HG03432 (cell line): ENCODE data around the gene HSD17B8.
A peak's percentile ranks its signal among the peaks of the same experiment; 100 is the strongest.

Experiments
- ATAC-seq: cut with Tn5 transposase; IDR thresholded peaks from one replicate; pipeline ENCODE4 v1.9.1; 2021; ENCODE audit warnings: mild to moderate bottlenecking, moderate library complexity; ENCODE audit not compliant: unreplicated experiment

Gene HSD17B8

GRCh38 chr6:33190504-33191107 is 13.8 kb upstream of the HSD17B8 start:
- no peak for ATAC-seq

GRCh38 chr6:33191383-33192104 is 12.9 kb upstream of the HSD17B8 start:
- ATAC-seq = no peak

GRCh38 chr6:33192105-33192646 is 12.3 kb upstream of the HSD17B8 start, which contains the start of gene COL11A2:
Gene COL11A2 (minus strand): TSS chr6:33192467. CDS start chr6:33192240, 227 bp downstream.
- no peak for ATAC-seq

GRCh38 chr6:33192671-33193602 is 11.5 kb upstream of the HSD17B8 start:
- no peak for ATAC-seq

GRCh38 chr6:33193619-33194018 is 10.8 kb upstream of the HSD17B8 start:
- no peak for ATAC-seq

GRCh38 chr6:33194431-33194979 is 9.9 kb upstream of the HSD17B8 start:
- no peak for ATAC-seq

- no peak for ATAC-seq
These were observed 8.9 kb upstream of the HSD17B8 start for GRCh38 chr6:33195304-33196165.

GRCh38 chr6:33197431-33198048 is 6.9 kb upstream of the HSD17B8 start:
- ATAC-seq = no peak

- no peak for ATAC-seq
These were observed 6.1 kb upstream of the HSD17B8 start for GRCh38 chr6:33198159-33198852.

GRCh38 chr6:33198853-33199436 is 5.5 kb upstream of the HSD17B8 start:
- ATAC-seq = no peak

GRCh38 chr6:33199687-33200218 is 4.7 kb upstream of the HSD17B8 start:
- peak; percentile 23 for ATAC-seq

GRCh38 chr6:33200219-33201146 is 4.0 kb upstream of the HSD17B8 start, which contains the start of the genes RXRB and SLC39A7:
Gene RXRB (minus strand): TSS chr6:33200665. CDS start chr6:33200476, 189 bp downstream.
Gene SLC39A7 (plus strand): TSS chr6:33200867. CDS start chr6:33201246, 379 bp downstream.
- peak; percentile 54 for ATAC-seq

- ATAC-seq = peak; percentile 1
These were observed 3.3 kb upstream of the HSD17B8 start for GRCh38 chr6:33201147-33201545.

GRCh38 chr6:33201935-33202334 is 2.5 kb upstream of the HSD17B8 start:
- ATAC-seq = no peak

- ATAC-seq = no peak
These were observed 1.7 kb upstream of the HSD17B8 start for GRCh38 chr6:33202799-33203198.

- ATAC-seq = no peak
These were observed 851 bp upstream of the HSD17B8 start for GRCh38 chr6:33203443-33204164.

GRCh38 chr6:33204165-33204414 is 365 bp upstream of the HSD17B8 start:
- ATAC-seq = no peak
